GM18867 (cell line): ENCODE results near the gene UGT2B17.

ENCODE experiments used
- ATAC-seq: cut with Tn5 transposase; IDR thresholded peaks from one replicate; pipeline ENCODE4 v1.9.1; 2021; ENCODE audit warnings: mild to moderate bottlenecking, moderate library complexity; ENCODE audit not compliant: unreplicated experiment

The UGT2B17 gene

DNA sequence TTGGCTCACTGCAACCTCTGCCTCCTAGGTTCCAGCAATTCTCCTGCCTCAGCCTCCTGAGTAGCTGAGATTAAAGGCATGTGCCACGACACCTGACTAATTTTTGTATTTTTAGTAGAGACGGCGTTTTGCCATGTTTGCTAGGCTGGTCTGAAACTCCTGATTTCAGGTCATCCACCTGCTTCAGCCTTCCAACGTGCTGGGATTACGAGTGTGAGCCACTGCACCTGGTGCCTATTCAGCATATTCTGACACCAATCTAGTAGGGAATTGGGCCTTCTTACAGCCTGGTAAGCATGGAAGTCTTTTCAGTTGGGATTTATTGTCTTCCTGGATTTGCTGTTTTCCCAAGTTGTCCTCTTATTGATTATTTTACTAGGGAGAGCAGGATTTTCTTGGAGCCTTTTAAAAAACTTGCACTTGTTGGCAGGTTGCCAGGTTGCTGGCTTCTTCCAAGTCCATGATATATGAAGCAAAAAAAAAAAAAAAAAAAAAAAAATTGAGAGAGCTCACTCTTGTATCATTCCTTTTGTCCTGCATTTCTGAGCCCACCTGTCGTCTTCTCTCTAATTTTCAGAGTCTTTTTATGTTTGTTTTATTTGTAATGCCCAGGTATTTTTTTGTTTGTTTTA, 85.2 kb downstream of the UGT2B17 start:
- no peak for ATAC-seq

DNA sequence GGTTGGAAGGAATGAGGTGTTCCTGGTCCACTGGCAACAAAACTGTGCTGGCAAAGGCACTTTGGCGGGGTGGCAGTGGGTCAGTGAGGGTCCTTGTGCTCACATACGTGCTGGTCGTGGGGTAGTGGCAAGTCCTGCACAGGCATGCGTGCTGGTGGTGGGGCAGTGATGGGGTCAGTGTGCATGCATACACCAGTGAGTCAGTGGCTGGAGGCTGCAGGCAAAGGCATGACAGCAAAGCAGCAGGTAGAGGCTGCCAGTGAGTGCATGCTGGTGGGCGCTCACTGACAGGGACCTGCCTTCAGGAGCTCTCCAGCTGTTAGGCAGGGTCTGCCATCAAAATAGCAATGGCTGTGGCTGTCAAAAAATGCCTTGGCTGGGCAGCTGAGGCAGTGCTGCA, 86.8 kb downstream of the UGT2B17 start:
- ATAC-seq: no peak
